HG02938 (cell line): Measurements from ENCODE around the gene CSE1L.
"Not testable (repeated sequence)": the region's sequence is repeated elsewhere in the genome, so short reads cannot be mapped to it uniquely, and the experiment has no call there.

Experiments
- ATAC-seq: cut with Tn5 transposase; IDR thresholded peaks from one replicate; pipeline ENCODE4 v1.9.1; 2021; ENCODE audit warnings: mild to moderate bottlenecking, moderate library complexity; ENCODE audit not compliant: unreplicated experiment

CSE1L gene

DNA sequence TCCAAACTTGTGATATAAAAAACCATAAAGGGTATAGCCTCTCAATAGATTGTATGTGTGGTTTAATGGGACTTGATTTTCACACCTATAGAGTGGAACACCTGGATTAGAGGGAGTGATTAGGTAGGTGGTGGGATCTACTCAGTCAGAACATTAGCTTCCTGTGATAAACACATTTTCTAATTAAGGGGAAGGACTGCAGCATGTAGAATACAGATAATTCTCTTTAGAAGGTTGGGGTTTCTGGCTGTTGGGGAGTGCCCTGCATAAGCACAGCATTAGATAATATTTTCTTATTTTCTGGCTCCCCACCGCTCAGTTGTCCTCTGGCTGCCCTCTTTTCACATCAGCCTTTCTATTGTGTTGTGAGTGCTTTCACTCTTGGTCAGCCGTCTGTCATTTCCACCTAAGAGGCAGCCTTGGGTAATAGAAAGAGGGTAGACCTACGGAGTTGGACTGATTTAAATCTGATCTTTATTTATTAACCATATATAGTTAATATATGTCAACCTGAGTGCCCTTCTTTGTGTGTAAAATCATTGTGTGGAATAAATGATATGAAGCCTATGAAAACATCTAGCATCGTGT is 8.0 kb downstream of the CSE1L start:
- ATAC-seq = peak; percentile 54

GRCh38 chr20:49063279-49063678 is 17.2 kb downstream of the CSE1L start:
- no peak for ATAC-seq

DNA sequence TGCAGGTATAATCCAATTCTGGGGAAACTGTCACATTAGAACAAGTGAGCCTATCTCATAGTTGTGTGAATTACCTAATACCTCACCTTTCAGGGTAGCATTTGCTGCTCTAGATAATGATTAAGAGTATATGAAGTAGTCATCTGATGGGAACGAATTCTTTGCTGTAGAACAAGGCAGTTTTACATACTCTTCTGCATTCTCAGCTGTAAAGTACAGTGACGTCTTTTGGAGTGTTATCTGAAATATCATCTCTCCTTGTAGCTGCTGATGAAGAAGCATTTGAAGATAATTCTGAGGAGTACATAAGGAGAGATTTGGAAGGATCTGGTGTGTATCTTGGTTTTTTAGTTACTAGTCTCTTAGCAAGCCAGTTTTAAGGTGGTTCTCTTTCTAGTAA is 28.4 kb downstream of the CSE1L start:
- no peak for ATAC-seq

DNA sequence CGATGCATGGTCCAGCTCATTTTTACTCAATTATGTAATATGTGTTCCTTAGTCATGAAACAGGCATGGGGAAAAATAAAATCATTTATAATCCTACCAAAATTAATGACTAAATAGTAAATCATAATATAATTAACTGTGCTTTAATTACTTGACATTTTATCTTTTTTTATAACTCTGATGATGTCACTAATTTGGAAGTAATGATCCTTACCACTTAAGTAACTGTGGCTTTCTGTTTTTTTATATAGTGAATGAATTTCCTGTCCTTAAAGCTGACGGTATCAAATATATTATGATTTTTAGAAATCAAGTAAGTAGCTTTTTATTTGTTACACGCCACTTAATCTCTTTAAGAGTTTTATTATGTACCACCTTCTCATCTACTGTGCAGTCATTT is 32.2 kb downstream of the CSE1L start:
- no peak for ATAC-seq

DNA sequence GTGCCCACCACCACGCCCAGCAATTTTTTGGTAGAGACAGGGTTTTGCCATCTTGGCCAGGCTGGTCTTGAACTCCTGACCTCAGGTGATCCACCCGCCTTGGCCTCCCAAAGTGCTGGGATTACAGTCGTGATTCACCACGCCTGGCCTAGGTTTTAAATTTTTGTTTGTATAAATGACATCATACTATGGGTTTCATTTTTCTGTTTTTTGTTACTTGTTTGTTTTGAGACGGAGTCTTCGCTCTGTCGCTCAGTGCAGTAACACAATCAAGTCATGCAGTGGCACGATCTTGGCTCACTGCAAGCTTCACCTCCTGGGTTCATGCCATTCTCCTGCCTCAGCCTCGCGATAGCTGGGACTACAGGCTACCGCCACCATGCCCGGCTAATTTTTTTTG is 36.2 kb downstream of the CSE1L start:
- ATAC-seq = not testable (repeated sequence)

DNA sequence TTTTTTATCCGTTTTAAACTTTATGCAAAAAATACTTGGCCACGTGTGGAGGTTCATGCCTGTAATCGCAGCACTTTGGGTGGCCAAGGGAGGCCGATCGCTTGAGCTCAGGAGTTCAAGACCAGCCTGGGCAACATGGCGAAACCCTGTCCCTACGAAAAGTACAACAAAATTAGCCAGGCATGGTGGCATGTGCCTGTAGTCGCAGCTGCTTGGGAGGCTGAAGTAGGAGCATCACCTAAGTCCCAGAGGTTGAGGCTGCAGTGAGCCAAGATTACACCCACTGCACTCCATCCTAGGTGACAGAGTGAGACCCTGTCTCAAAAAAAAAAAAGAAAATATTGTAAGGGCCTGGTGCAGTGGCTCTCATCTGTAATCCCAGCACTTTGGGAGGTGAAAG is 45.0 kb downstream of the CSE1L start:
- no peak for ATAC-seq

DNA sequence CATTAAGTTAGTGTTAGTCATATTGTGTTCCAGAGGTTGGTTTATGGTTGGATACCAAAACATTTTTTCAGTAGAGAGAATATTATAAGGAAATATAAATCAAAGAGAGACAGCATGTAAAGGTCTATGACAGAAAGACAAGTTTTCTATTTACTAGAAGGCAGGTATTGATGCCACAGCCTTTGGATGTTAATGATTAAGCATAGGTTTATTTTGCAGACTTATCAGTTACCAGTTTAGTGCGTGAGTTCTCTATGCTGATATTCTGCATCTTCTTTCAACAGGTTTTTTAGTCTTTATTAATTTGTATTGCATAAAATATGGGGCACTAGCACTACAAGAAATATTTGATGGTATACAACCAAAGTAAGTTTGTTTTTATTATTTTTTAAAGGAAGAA is 45.6 kb downstream of the CSE1L start:
- ATAC-seq = no peak

- ATAC-seq = no peak
Measured at GRCh38 chr20:49096203-49096730, 50.2 kb downstream of the CSE1L start.

GRCh38 chr20:49097159-49097558 is 51.0 kb downstream of the CSE1L start:
- no peak for ATAC-seq

- ATAC-seq = no peak
Measured at GRCh38 chr20:49098136-49098535, 52.0 kb downstream of the CSE1L start.

- no peak for ATAC-seq
Measured at GRCh38 chr20:49099011-49099410, 52.9 kb downstream of the CSE1L start.

DNA sequence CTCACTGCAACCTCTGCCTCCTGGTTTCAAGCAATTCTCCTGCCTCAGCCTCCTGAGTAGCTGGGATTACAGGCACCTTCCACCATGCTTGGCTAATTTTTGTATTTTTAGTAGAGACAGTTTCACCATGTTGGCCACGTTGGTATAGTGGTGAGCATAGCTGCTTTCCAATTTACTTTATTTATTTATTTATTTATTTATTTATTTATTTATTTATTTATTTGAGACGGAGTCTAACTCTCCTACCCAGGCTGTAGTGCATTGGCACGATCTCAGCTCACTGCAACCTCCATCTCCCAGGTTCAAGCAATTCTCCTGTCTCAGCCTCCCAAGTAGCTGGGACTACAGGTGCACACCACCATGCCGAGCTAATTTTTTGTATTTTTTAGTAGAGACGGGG is 54.2 kb downstream of the CSE1L start:
- ATAC-seq = not testable (repeated sequence)

DNA sequence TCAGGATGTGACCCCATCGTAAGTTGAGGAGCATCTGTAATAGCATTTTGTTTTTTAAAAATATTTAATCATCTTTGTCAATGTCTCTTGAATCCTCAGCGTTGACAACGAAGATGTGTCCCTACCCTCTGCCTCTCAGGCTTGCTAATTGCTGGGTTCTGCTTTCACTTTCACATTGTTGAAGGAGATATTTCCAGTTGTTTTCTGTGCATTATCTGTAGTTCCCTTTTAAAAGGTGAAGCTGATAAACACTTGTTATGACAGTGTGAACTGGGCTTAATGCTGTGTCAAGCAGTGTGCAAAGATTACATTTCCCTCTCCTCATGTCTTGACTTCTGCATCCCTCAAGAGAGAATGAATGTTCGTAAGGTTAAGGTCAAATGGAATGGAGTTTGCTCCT is 54.9 kb downstream of the CSE1L start:
- no peak for ATAC-seq

GRCh38 chr20:49103019-49103418 is 56.9 kb downstream of the CSE1L start:
- ATAC-seq = no peak

DNA sequence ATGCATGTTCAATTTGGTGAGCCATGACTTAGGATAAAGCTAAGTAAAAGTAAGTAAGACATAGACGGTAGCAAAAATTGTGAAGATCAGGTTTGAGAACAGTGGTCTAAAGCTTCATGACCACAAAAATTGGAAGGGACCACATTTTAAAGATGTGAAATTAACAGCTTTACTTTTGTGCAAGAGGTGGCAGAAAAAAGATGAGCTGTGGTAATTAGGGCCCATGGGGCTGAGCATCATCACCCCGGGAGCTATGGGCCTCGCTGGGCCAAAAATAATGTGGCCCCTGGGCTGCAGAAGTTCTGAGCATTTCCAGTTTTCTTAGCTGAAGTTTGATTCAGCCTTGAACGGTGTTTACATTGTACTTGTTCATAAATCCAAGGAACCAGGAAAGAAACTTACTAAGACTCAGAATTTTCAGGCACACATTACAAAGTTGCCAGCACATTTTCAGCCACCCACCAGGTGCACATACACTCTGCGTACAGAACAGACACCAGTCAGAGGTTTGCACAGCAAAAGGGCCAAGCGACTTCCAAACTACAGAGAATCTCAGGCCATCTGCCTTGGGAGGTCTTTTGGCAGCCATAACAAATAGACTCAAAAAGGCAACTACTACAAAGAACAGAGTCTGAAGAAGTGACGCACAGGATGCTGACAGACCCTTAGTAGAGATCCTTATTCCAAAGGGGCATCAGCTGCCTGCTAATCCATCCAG is 57.7 kb downstream of the CSE1L start:
- no peak for ATAC-seq

- no peak for ATAC-seq
Measured at GRCh38 chr20:49104365-49104648, 58.2 kb downstream of the CSE1L start.

GRCh38 chr20:49104979-49105547 is 59.0 kb downstream of the CSE1L start:
- not testable (repeated sequence) for ATAC-seq

DNA sequence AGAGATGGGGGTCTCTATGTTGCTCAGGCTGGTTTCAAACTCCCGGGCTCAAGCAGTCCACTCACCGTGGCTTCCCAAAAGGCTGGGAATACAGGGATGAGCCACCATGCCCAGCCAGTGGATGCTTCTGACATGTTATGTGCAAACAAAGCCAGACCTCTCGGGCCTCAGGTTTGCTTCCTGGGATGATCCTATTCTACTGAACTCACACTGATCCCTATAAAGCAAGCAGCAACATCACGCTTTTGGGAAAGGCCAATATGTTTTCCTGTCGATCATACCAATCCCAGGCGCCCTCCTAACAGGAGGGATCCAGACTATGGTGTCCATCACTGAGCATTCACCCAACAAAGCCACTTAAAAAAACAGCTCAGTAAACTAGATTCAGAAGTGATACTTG is 60.2 kb downstream of the CSE1L start:
- ATAC-seq = no peak

- ATAC-seq = no peak
Measured at GRCh38 chr20:49110767-49111694, 64.9 kb downstream of the CSE1L start.

- ATAC-seq = no peak
Measured at GRCh38 chr20:49112596-49113274, 66.6 kb downstream of the CSE1L start.

- no peak for ATAC-seq
Measured at GRCh38 chr20:49115564-49115963, 69.5 kb downstream of the CSE1L start.
